Dedifferentiated amniotic fluid mesenchymal stem cell (primary cell): ENCODE data around the gene U2AF2.
"Not testable (repeated sequence)": the region's sequence is repeated elsewhere in the genome, so short reads cannot be mapped to it uniquely, and the experiment has no call there.

Source experiments
- DNase-seq: peaks from one replicate; pipeline ENCODE4 v3.0.0-alpha.2; 2016; ENCODE audit errors: extremely low spot score

U2AF2 gene

GRCh38 chr19:55711719-55712118 lies 56.9 kb downstream of the U2AF2 start:
- DNase-seq, result no peak

GRCh38 chr19:55712804-55713631 lies 58.2 kb downstream of the U2AF2 start:
- DNase-seq, result no peak

- DNase-seq, result no peak
Measured at GRCh38 chr19:55716531-55716930, 61.7 kb downstream of the U2AF2 start.

- DNase-seq, result no peak
Measured at GRCh38 chr19:55717251-55717650, 62.4 kb downstream of the U2AF2 start.

- not testable (repeated sequence) for DNase-seq
Measured at GRCh38 chr19:55717879-55718711, 63.3 kb downstream of the U2AF2 start.

- no peak for DNase-seq
Measured at GRCh38 chr19:55720214-55720746, 65.4 kb downstream of the U2AF2 start.

GRCh38 chr19:55720801-55721200 lies 66.0 kb downstream of the U2AF2 start:
- no peak for DNase-seq

GRCh38 chr19:55723491-55723890 lies 68.7 kb downstream of the U2AF2 start:
- no peak for DNase-seq
